ENCODE data around the gene PPM1H. TPM values are rescaled to one million over a fixed set of nuclear protein-coding genes. Genes with fewer than 3 reads are reported as not detected.
A peak's percentile ranks its signal among the peaks of the same experiment; 100 is the strongest.

PPM1H gene
- total RNA-seq, 1 donor from 2014 or later, result 31.0 TPM

DNA sequence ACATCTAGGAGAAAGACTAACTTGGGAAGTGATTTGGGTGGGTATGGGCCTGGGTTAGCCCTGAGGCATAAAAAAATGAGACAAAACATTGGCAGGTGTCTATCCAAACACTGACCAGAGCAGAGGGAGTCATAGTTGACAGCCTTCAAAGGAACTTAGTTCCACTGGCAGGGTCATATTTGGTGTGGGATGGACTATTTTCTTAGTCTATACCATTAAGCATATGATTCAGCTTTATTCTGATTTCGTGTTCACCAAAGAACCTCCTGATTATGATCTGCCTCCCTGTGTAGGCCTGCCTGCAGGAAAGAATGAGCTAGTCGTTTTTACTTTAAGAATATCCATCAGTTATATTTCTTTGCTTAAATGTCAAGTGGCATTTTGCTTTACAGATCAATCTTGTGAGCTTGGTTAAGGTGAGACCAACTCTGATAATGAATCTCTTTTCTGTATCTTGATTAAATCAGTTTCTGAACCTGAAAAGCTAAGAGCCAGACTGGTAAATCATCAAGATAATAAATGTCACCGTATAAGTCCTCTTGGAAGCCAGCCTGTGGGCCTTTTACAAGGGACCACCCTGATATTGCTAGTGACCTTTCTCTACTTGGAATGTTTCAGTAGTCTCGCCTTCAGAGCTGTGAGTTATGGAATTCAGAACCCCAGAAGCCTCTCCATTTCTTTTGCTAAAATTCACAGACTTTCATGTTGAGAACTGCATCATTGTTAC lies 285.4 kb downstream of the PPM1H start:
- TF ChIP-seq, protein P1, sequence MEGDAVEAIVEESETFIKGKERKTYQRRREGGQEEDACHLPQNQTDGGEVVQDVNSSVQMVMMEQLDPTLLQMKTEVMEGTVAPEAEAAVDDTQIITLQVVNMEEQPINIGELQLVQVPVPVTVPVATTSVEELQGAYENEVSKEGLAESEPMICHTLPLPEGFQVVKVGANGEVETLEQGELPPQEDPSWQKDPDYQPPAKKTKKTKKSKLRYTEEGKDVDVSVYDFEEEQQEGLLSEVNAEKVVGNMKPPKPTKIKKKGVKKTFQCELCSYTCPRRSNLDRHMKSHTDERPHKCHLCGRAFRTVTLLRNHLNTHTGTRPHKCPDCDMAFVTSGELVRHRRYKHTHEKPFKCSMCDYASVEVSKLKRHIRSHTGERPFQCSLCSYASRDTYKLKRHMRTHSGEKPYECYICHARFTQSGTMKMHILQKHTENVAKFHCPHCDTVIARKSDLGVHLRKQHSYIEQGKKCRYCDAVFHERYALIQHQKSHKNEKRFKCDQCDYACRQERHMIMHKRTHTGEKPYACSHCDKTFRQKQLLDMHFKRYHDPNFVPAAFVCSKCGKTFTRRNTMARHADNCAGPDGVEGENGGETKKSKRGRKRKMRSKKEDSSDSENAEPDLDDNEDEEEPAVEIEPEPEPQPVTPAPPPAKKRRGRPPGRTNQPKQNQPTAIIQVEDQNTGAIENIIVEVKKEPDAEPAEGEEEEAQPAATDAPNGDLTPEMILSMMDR (conservative IDR thresholded peaks at IDR 0.05), result no peak
- Mint-ChIP-seq H3K36me3 (peaks cover 11% of the 10 kb centered on the region), H3K27ac (peak overlapping the region; percentile 26), H3K4me3 (no peak overlapping the region), H3K27me3 (no peaks in the 10 kb centered on the region), H3K9me3 (no peaks in the 10 kb centered on the region), H3K4me1 (ENCODE audit: unreplicated experiment) (peaks cover 9% of the 10 kb centered on the region)
- no peak for DNase-seq (ENCODE audit: extremely low spot score, unreplicated experiment)

DNA sequence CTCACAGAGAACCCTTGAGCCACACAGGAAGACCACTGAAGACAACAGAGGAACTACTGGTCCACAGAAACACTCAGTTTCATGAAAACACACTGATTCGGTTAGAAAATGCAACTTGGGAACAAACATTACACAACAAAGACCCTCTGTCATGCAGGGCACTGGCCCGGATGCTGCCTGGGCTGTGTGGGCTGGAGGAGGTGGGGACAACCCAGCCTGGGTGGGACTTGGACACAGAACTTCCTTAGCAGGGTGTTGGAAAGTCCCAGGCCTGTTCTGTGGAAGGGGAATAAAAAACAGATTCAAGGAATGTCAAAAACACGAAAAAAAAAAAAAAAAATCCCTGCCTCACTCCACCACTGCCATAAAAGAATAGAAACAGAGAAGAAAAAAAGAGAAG lies 287.4 kb downstream of the PPM1H start:
- TF ChIP-seq, protein P1 (conservative IDR thresholded peaks at IDR 0.05), result no peak
- no peaks in the 10 kb centered on the region for H3K9me3 Mint-ChIP-seq
- no peak overlapping the region for H3K4me3 Mint-ChIP-seq
- DNase-seq (ENCODE audit: extremely low spot score, unreplicated experiment), result no peak
- no peaks in the 10 kb centered on the region for H3K4me1 Mint-ChIP-seq (ENCODE audit: unreplicated experiment)
- no peaks in the 10 kb centered on the region for H3K27me3 Mint-ChIP-seq
- H3K27ac Mint-ChIP-seq, result no peak overlapping the region
- H3K36me3 Mint-ChIP-seq, result peaks cover 5% of the 10 kb centered on the region

DNA sequence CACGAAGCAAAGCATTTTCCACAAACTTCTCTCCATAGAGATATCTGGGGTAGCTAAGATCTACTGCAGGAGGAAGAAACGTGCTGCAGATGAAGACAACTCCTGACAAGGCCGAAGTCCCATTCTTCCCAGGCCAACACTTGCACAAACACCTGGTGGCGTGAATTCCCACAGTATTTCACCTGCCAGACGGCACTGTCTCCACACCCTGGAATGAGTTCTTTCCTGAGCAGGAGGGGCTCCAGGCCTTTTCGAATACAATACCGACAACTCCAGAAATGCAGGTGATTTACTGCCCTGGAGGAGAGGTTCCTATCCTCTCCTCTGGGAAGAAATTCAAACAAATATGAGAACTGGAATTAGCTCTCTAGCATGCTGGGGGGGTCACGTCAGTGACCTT lies 288.4 kb downstream of the PPM1H start:
- H3K4me3 Mint-ChIP-seq, result no peak overlapping the region
- no peak overlapping the region for H3K27ac Mint-ChIP-seq
- H3K27me3 Mint-ChIP-seq, result no peaks in the 10 kb centered on the region
- H3K4me1 Mint-ChIP-seq (ENCODE audit: unreplicated experiment), result peaks cover 1% of the 10 kb centered on the region
- DNase-seq (ENCODE audit: extremely low spot score, unreplicated experiment), result no peak
- peaks cover 5% of the 10 kb centered on the region for H3K36me3 Mint-ChIP-seq
- TF ChIP-seq, protein P1 (conservative IDR thresholded peaks at IDR 0.05), result no peak
- no peaks in the 10 kb centered on the region for H3K9me3 Mint-ChIP-seq

DNA sequence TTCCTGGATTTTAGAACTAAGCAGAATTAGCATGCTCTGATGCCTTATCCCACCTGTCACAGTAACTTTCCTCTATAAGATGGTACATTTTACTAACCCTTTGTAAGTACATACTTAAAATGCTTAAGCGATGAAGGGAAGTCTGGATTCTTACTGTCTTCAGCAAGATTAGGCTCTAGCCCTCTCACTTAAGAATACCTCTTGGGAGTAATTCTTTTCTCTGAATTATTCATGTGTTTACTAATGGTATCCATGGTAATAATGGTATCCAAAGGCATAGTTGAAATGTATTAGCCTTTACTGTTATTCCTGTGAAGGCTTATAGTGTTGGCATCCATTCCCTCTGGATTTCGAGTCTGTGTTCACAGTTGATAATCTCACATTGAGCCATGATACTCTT lies 291.5 kb downstream of the PPM1H start:
- Mint-ChIP-seq H3K27ac (no peak overlapping the region), H3K4me1 (ENCODE audit: unreplicated experiment) (peaks cover 9% of the 10 kb centered on the region), H3K36me3 (peaks cover 4% of the 10 kb centered on the region), H3K4me3 (no peak overlapping the region), H3K9me3 (no peaks in the 10 kb centered on the region), H3K27me3 (no peaks in the 10 kb centered on the region)
- TF ChIP-seq, protein P1 (conservative IDR thresholded peaks at IDR 0.05), result no peak
- no peak for DNase-seq (ENCODE audit: extremely low spot score, unreplicated experiment)

DNA sequence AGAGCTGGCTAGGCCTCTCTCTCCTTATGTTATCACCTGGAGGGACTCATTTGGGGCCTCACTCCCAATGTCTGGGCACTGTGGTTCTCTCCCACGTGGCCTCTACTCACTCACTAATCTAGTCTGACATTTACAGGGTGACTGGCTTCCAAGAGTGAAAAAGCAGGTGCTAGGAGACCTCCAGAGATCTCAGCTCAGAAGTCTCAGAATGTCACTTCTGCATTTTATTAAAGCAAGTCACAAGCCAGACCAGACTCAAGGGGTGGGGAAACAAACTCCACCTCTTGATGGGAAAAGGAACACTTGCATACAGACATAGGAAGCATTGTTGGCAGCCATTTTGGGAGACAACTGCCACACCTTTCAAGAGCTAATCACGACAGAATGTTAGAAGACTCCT lies 292.5 kb downstream of the PPM1H start:
- Mint-ChIP-seq H3K36me3 (no peaks in the 10 kb centered on the region), H3K4me1 (ENCODE audit: unreplicated experiment) (peaks cover 9% of the 10 kb centered on the region), H3K27ac (no peak overlapping the region), H3K27me3 (no peaks in the 10 kb centered on the region), H3K9me3 (no peaks in the 10 kb centered on the region), H3K4me3 (no peak overlapping the region)
- TF ChIP-seq, protein P1 (conservative IDR thresholded peaks at IDR 0.05), result no peak
- DNase-seq (ENCODE audit: extremely low spot score, unreplicated experiment), result no peak
